ENCODE data around the gene FNDC3B.
"Not testable (repeated sequence)": the region's sequence is repeated elsewhere in the genome, so short reads cannot be mapped to it uniquely, and the experiment has no call there.

The FNDC3B gene

DNA sequence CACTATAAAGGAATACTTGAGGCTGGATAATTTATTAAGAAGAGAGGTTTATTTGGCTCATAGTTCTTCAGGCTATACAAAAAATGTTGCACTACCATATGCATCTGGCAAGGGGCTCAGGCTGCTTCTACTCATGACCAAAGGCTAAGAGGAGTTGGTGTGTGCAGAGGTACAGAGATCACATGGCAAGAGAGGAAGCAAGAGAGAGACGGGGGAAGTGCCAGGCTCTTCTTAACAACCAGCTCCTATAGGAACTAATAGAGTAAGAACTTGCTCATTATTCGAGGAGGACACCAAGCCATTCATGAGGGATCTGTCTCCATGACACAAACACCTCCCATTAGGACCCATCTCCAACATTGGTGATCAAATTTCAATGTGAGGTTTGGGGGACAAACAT, 6.0 kb upstream of the FNDC3B start:
- DNase-seq: no peak

DNA sequence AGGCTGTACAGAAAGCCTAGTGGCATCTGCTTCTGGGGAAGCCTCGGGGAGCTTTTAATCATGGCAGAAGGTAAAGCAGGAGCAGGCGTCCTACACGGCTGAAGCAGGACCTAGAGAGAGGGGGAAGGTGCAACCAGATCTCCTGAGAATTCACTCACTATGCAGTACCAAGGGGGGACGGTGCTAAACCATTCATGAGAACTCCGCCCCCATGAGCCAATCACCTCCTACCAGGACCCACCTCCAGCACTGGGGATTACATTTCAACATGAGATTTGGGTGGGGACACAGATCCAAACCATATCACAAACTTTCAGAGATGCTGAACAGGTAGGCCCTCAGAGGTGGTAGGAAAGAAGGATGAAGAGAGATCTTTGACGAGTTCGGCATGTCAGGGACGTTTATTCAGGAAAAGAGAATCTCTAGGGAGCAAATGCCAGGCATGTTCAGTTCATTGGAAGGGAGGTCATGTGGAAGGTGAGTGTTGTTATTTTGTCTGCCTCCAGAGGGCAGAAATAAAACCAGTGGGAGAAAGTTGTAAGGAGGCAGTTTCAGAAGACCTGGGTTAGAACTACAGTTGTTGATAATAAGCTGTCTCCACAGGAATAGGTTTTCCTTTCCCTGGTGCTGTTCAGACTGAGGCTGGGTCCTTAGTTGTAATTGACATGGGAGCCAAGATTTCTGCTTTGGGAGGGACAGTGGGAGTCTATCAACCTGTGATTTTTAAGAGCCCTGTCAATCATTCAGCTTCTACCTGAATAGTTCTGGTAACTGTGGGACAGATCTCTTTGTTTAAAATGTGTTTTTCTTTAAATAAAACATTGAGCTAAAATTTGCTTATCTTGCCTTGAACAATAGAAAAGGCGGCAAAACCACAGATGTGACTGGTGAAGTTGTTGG, 4.3 kb upstream of the FNDC3B start:
- DNase-seq: peak; percentile 59

DNA sequence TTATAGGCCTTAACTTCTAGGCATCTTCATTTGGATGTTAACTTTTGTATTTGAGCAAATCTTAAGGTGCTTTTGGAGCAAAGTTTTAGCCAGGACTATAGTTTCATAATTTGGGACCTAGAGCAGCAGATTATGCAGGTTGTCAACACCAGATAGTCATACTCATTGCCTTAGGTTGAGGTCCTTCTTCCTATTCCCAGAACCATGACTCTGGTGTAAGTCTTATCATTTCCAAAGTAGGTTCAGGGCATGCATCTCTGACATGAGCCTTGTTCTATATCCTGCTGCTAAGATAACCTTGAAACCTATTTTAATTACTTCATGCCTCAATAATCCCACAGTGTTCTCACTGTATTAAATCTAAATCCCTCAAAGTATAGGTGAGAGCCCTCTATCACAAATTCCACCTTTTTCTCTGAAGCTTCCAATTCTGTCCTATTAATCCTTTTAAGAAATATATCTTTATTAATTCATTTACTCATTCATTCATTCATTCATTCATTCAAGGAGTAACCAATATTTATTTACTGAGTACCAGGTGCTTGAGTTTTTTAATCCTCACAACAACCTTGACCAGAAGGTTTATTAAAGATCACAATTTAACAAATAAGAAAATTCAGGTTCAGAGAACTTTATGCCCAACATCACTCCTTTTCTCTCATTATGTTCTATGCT, 2.7 kb upstream of the FNDC3B start:
- no peak for DNase-seq

DNA sequence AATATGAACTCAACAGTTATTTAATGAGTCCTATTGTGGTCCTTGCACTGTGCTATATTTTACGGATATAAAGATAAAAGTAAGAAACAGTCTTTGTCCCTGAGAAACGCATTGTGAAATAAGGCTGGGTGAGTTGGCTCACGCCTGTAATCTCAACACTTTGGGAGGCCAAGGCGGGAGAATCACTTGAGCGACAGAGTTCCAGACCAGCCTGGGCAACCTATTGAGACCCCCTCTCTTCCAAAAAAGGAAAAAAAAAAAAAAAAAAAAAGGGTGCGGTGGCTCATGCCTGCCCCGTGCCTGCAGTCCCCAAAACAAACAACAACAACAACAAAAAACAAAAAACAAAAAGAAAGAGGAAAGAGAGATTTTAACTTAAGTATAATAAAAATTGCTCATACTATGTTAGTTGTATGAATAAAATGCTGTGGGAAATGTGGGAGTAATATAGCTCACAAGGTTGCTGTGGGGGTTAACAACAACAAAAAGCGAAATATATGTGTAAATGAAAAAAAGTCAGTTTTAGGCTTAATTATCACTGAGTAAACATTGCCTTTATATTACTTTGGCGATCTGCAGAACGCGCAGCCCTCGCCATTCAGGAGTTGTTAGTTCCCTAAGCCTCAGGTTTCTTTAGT, 461 bp upstream of the FNDC3B start:
- DNase-seq: no peak

DNA sequence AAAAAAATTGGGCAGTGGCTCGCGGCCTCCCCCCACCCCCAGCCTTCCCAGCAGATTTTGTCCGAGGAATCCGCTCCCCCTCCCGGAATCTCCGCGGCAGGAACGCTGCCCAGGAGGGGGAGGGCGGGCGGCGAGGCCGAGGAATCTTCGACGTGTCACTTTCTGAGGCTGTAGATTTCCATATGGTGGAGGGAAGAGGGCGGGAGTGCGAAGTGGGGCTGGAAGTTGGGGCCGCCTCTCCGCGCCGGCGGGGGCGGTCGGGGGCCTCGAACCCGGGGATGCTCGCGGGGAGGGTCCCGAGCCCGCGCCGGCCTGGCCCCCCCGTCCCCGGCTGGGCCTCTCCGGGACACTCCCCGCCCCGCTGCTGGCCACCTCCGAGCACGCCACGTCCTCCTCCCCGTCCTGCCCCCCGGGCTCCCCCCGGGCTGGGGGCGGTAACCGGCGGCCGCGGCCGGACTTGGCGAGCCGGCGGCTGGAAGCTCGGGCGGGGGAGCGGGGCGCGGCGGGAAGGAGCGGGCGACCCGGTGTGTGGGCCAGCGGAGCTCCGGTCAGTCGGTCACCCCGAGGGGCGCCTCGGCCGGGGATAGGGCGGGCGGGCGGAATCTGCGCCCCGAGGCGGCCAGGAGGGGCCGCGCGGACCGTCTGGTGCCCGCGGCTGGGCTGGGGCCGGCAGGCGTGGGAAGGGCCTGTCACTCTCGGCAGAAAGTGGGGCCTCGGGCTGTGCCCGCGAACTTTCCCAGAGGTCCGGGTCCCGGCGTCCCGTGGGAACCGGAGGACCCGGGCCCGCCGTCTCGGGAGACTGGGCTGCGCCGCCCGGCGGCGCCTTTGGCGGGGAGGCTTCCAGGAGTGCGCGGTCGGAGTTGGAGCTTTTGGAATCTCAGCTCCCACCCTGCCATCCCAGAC, 951 bp downstream of the FNDC3B start:
- no peak for DNase-seq

DNA sequence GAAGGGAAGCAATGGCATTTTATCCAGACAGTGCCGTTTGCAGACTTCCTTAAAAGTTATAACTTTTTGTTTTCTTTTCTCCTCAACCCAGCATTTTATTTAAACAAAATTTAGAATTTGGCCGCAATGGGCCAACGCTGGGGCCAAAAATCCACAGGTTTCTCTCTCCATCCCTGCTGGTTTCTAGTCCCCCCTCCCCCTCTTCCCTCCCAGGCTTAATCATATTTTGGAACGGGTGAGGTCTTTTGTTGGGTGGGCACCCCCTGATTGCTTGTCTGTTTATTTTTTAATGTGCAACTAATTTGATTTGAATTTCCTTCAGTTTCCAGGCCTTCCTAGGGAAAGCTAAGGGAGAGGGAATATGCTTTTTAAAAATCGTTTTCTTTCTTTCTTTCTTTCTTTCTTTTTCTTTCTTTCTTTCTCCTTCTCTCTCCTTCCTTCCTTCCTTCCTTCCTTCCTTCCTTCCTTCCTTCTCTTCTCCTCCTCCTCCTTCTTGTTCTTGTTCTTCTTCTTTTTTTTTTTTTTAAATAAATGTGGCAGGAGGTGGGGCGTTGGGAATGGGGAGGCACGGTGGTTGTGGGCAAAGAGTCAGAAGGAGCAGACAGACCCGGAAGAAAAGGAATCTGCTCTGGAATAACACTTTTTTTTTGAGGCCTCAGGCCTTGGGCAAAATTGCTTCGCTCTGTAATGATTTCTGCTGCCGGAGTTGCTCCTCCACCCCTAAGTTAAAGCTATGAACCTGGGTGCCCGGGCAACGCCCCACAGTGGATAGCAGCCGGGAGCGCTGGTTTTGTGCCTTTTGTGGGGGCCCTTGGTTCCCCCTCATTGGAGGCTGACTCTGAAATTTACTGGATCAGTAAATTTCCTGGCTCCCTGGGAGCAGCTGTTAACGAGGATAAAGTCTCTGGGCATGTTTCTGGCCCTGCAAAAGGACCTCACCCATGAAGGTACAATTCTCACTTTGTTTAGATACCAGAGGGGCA, 1.9 kb downstream of the FNDC3B start:
- no peak for DNase-seq

DNA sequence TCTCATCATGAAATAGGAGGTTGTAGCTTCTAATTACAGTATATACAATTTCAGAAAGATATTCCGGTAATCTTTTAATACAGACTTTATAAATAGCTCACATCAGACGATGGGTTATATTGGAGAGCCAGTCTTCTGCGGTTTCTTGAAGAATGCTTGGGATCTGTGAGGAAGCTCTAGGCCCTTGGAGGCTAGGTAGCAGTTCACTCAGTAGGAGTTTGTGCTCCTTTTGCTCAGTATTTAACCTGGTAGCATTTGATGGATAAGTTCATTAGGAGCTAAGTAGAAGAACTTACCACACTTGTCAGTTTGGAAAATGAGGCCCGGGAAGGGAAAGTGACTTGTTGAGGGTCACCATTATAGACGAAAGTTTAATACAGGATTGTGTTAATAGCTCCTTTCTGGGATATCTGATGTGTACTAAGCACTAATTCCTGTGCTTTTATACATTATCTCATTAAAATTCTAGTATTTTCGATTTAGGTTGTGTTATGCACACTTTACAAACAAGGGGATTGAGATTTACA, 2.8 kb downstream of the FNDC3B start:
- DNase-seq: no peak

DNA sequence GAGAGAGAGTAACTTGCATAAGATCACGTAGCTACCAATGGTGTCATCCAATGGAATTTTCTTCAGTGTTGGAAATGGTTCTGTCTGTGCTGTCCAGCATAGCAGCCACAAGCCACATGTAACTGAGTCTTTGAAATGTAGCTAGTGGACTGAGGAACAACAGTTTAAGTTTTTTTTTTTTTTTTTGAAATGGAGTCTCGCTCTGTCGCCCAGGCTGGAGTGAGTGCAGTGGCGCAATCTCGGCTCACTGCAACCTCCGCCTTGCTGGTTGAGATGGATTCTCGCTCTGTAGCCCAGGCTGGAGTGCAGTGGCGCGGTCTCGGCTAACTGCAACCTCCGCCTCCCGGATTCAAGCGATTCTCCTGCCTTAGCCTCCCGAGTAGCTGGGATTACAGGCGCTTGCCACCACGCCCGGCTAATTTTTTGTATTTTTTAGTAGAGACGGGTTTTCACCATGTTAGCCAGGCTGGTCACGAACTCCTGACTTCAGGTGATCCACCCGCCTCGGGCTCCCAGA, 3.3 kb downstream of the FNDC3B start:
- DNase-seq: not testable (repeated sequence)

DNA sequence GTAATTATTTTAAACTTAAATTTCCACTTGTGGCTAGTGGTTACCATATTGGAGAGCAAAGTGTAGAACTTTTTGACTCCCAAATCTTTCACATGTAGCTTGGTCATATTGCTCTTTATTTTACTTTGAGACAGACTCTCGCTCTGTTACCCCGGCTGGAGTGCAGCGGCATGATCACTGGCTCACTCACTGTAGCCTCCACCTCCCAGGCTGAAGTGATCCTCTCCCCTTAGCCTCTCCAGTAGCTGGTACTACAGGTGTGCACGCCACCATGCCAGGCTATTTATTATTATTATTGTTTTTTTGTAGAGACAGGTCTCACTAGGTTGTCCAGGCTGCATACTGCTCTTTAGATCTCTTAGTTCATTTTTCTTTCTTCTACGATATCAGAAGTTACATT, 3.9 kb downstream of the FNDC3B start:
- no peak for DNase-seq

DNA sequence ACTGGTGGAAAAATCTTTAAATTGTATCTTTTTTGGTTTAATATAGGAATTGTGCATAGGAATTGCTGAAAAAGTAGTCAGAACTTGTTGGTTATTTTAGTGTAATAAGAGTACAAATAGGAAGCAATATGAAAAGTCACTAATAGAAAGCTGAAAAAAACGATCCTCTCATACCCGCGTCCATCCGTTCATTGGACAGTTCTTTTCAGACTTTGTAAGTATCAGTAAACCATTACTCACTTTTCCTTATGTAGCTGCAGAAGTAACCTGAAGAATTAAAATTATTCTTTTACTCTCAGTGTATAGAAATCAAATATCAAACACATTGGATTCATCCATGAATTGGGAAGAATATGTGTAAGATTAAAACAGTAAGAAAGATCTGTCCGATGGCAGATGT, 4.4 kb downstream of the FNDC3B start:
- DNase-seq: no peak

DNA sequence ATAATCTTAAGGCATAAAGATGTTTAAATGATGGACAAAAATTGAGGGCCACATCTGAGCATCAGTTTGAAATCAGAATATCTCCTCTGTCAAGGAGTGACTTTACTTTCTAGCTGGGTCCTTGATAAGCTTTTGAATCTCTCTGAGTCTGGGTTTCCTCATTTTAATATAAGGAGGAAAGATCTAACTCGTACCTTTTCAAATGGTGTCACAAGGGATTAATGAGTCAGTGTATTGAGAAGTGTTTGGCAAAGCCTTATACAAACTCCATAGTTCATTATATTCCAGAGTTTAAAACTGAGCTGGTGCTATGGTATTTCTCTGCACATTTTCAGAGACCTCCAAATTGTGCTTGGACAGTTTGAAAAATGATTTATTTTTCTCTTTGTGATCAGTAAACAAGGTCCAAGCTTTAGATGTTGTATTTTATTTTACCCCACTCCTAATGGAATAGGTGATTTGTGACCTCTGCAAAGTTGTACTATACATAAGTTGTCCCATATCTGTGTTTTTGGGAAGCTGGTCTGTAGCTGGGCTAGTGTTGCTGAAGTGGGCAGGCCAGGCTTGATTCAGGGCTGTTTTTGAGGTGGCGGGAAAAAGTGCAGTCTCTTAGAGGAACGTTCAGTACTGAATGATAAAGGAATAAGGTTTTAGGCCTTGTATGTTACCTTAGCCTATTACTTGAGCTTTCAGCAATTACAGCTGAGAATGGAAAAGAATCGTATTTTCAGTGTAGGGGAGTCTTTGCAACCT, 5.6 kb downstream of the FNDC3B start:
- no peak for DNase-seq

DNA sequence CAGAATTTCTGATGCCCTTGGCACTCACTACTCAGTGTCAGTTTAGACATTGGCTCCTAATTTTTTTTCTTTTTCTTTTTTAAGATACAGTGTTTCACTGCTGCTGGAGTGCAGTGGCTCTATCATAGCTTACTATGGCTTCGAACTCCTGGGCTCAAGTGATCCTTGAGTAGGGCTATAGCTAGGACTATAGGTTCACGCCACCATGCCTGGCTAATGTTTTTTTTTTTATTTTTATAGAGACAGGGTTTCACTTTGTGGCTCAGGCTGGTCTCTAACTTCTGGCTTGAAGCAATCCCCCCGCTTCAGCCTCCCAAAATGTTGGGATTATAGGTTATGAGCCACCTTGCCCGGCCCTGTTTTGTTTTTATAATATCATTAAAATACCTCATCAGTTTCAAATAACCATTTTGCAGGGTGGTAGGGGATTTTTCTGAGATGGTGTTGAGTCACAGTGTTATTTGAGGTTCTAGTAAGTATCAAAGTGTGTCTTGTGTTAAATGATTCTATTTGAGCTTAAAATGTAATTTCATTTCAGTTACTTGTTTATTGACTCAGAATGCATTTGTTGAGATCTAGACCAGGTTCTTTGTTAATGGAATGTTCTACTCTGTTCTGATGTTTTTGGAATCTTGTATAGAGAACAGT, 7.0 kb downstream of the FNDC3B start:
- DNase-seq: no peak

DNA sequence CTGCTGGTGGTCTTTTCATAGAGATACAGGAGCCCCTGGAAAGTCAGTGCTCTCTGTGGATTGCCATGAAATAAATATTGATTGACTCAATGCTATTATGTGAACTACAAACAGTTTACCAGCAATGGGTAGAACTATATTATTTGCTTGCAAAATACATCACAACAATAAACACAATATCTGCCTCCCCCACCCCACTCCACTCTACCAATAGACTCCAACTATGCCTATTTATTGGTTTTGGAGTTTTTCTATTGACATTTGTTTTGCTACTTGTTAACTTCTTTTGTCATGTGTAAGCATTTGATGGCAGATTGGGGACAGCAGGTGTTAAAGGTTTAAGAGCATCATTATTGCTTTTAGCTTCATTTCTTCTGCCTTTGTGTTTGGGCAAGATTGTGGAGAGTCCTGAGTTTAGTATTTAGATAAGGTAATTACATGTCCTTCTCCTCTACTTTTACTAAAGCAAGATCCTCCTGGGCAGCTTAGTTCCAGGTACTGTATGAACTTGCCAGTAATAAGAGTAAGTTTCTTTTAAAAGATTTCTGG, 8.3 kb downstream of the FNDC3B start:
- DNase-seq: no peak

DNA sequence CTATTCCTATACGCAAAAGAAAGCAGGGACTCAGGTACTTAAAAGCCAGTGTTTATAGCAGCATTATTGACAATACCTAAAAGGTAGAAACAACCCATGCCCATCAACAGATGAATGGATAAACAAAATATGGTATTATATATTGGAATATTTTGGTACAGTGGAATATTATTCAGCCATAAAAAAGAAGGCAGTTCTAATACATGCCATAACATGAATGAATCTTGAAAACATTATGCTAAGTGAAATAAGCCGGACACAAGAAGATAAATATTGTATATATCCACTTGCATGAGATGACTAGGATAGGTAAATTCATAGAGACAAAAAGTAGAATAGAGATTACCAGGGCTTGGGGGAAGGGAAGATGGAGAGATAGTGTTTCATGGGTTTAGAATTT, 9.2 kb downstream of the FNDC3B start:
- DNase-seq: no peak

DNA sequence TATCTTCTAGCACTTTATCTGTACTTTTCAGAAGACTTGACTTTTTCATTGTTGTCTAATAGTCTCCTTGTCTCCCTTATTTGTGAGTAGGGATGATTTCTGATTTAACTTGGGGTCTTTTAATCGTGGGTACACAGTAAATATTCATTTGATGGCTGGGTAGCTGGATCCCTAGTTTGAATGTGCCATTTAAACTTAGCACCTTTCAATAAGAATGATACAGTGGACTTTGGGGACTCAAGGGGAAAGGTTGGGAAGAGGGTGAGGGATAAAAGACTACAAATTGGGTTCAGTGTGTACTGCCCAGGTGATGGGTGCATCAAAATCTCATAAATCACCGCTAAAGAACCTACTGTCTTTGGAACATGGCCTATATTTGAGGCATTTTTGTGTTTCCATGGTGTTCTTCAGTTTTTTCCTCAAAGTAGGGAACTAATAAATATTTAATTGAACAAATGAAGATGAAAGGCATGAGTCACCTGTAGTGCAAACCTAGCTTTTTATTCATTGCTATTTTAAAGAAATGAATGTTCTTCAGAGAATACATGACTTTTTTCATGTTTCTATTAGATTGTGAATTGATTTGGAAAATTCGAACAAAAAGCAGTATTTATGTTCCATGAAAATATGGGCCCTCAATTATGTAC, 12.1 kb downstream of the FNDC3B start:
- DNase-seq: no peak

DNA sequence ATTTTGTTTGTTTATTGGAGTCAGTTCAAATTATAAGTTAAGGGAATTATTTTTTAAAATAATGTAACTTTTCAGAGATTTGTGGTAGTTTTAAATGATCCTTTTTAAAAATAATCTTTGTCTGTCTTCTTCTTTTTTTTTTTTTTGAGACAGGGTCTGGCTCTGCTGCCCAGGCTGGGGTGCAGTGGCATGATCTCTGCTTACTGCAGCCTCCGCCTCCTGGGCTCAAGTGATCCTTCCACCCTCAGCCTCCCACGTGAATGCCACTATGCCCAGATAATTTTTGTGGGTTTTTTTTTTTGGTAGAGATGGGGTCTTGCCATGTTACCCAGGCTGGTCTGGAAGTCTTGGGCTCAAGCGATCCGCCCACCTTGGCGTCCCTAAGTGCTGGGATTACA, 12.6 kb downstream of the FNDC3B start:
- no peak for DNase-seq

DNA sequence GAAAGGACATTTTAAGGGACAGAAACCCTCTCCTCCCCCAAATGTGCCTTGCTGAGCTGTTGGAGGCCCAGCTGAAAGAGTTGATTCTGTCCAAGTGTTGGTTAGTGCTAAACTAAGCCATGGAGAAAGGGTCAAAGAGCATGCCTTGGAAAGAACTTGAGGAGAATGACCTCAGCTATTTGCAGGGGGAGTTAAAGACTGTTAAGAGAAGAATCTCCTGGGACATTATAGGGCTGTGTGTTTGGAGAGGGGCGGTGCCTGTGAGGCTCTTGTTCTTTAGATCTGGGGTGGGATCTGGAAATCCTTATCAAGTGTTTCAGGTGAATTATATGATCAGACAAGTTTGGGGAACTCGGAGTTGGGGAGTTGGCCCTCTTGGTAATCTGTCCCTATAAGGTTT, 13.0 kb downstream of the FNDC3B start:
- DNase-seq: no peak

DNA sequence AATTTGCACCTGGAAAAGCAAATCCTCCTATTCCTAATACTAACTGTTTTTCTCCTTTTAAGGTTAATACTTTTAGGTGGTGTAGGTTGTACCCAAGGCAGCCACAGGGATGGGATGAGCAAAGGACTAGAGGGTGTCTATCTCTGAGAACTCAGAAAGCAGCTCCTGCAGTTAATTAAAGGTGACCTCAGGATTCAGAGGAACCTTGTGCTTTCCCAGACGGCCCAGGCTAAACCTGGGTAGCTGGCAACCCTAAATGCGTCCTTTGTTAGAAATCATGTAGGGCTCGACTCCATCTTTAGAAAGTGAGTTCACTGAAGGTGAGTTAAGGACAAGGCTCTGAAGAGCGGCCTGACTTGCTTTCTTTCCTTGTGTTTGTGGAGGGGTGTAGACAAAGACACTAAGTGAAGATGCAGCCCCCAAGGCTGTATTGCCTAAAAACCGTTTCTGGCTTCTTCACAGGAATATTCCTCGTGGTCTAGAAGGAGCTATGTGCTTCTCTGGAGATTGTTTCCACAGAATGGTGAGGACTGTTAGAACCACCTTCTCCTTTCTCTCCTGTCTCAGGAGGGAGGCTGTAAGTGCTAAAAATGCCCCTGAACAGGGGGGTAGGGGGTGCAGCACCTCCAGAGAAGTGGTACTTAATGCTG, 14.9 kb downstream of the FNDC3B start:
- no peak for DNase-seq

Measured in activated CD8-positive, alpha-beta memory T cell treated with anti-CD3 and anti-CD28 coated beads for 24 hours (primary cell).